Neural progenitor cell (in vitro differentiated cells): ENCODE measurements around the gene FXYD5. TPM values are rescaled to one million over a fixed set of nuclear protein-coding genes. Genes with fewer than 3 reads are reported as not detected.

Source experiments
- DNase-seq: peaks from one replicate; pipeline ENCODE4 v3.0.0-alpha.2; 2016; ENCODE audit warnings: low spot score
- H2AFZ ChIP-seq: fragments of 200-600 bp; sonication (generic); replicated peaks from 2 replicates; pipeline ENCODE4 v1.6.1; 2016; ENCODE audit warnings: antibody characterized with exemption
- H3F3A ChIP-seq: fragments of 200-600 bp; sonication (generic); 2 replicates; pipeline ENCODE4 v1.6.1; 2016; ENCODE audit warnings: antibody characterized with exemption, low read depth
- H3K27ac ChIP-seq: fragments of 200-600 bp; sonication (generic); 2 replicates; pipeline ENCODE4 v1.5.1; 2016; ENCODE audit warnings: mild to moderate bottlenecking
- H3K27me3 ChIP-seq: fragments of 200-600 bp; sonication (generic); 2 replicates; pipeline ENCODE4 v1.6.1; 2016; ENCODE audit warnings: mild to moderate bottlenecking, moderate library complexity
- H3K36me3 ChIP-seq: fragments of 200-600 bp; sonication (generic); 2 replicates; pipeline ENCODE4 v1.5.1; 2016
- H3K4me1 ChIP-seq: fragments of 200-600 bp; sonication (generic); 2 replicates; pipeline ENCODE4 v1.6.1; 2016; ENCODE audit warnings: mixed run types
- H3K4me2 ChIP-seq: fragments of 200-600 bp; sonication (generic); 2 replicates; pipeline ENCODE4 v1.6.1; 2016
- H3K4me3 ChIP-seq: fragments of 200-600 bp; sonication (generic); 2 replicates; pipeline ENCODE4 v1.5.1; 2016
- H3K79me2 ChIP-seq: fragments of 200-600 bp; sonication (generic); 2 replicates; pipeline ENCODE4 v1.6.1; 2016; ENCODE audit warnings: low read depth
- H3K9ac ChIP-seq: fragments of 200-600 bp; sonication (generic); 2 replicates; pipeline ENCODE4 v1.6.1; 2016
- H3K9me3 ChIP-seq: fragments of 200-600 bp; sonication (generic); 2 replicates; pipeline ENCODE4 v1.5.1; 2016; ENCODE audit warnings: low read depth
- H4K20me1 ChIP-seq: fragments of 200-600 bp; sonication (generic); 2 replicates; pipeline ENCODE4 v1.6.1; 2016; ENCODE audit warnings: low read depth
- H3K27ac Mint-ChIP-seq: 3 replicates; pipeline ENCODE4 v1.8.0; 2021; ENCODE audit warnings: mixed read lengths
- H3K27me3 Mint-ChIP-seq: 2 replicates; pipeline ENCODE4 v1.8.0; 2022; ENCODE audit warnings: low read depth, mild to moderate bottlenecking, inconsistent platforms, moderate library complexity, mixed read lengths; ENCODE audit not compliant: insufficient read depth
- H3K36me3 Mint-ChIP-seq: 3 replicates; pipeline ENCODE4 v1.8.0; 2021; ENCODE audit warnings: mixed read lengths
- H3K4me1 Mint-ChIP-seq: 3 replicates; pipeline ENCODE4 v1.8.0; 2021; ENCODE audit warnings: mixed read lengths
- H3K4me3 Mint-ChIP-seq: 3 replicates; pipeline ENCODE4 v1.8.0; 2021; ENCODE audit warnings: mild to moderate bottlenecking, moderate library complexity, mixed read lengths
- H3K9me3 Mint-ChIP-seq: 3 replicates; pipeline ENCODE4 v1.8.0; 2020; ENCODE audit warnings: mixed read lengths
- CTCF ChIP-seq: fragments of 200-600 bp; sonication (generic); IDR thresholded peaks from 2 replicates; pipeline ENCODE4 v1.5.1; 2017; ENCODE audit warnings: antibody characterized with exemption, mild to moderate bottlenecking
- EZH2 ChIP-seq: fragments of 200-600 bp; sonication (generic); IDR thresholded peaks from 2 replicates; pipeline ENCODE4 v1.6.1; 2017; ENCODE audit warnings: antibody characterized with exemption, mild to moderate bottlenecking, moderate library complexity
- EZH2phosphoT487 ChIP-seq: fragments of 200-600 bp; sonication (generic); IDR thresholded peaks from 2 replicates; pipeline ENCODE4 v1.6.1; 2017; ENCODE audit warnings: antibody characterized with exemption
- small RNA-seq: library from RNA; depleted of rRNA; stranded (forward); fragments of <200 nt; gene quantifications from one replicate; pipeline ENCODE3, GENCODE V24; 2015
- total RNA-seq: library from RNA; depleted of rRNA; stranded (reverse); fragments of >200 nt; gene quantifications from 2 replicates; pipeline ENCODE4 v1.2.3, GENCODE V29; 2015; ENCODE audit warnings: low replicate concordance

FXYD5 gene
- total RNA-seq, 1 donor from 2014 or later, result 7.8 TPM

- no peaks in the 10 kb centered on the region for H3K79me2 ChIP-seq
- TF ChIP-seq CTCF (no peak), EZH2 (no peak), EZH2phosphoT487 (no peak)
- no peaks in the 10 kb centered on the region for H3K36me3 ChIP-seq
- Mint-ChIP-seq H3K27me3 (peaks cover 2% of the 10 kb centered on the region), H3K36me3 (no peaks in the 10 kb centered on the region), H3K9me3 (peaks cover 7% of the 10 kb centered on the region), H3K4me1 (no peaks in the 10 kb centered on the region), H3K27ac (no peak overlapping the region), H3K4me3 (no peak overlapping the region)
- no peaks in the 10 kb centered on the region for H3K27me3 ChIP-seq
- no peaks in the 10 kb centered on the region for H3F3A ChIP-seq
- no peak overlapping the region for H3K9ac ChIP-seq
- no peaks in the 10 kb centered on the region for H3K4me1 ChIP-seq
- H3K9me3 ChIP-seq, result no peaks in the 10 kb centered on the region
- no peak for DNase-seq
- no peak overlapping the region for H2AFZ ChIP-seq
- H3K4me2 ChIP-seq, result no peak overlapping the region
- no peak overlapping the region for H3K27ac ChIP-seq
- no peak overlapping the region for H3K4me3 ChIP-seq
- H4K20me1 ChIP-seq, result no peaks in the 10 kb centered on the region
Observed at GRCh38 chr19:35217649-35217990, 63.1 kb downstream of the FXYD5 start.

GRCh38 chr19:35219008-35219407 lies 64.5 kb downstream of the FXYD5 start:
- H4K20me1 ChIP-seq, result no peaks in the 10 kb centered on the region
- H3K36me3 Mint-ChIP-seq, result no peaks in the 10 kb centered on the region
- H3K9me3 ChIP-seq, result no peaks in the 10 kb centered on the region
- H3K4me3 ChIP-seq, result no peak overlapping the region
- H3K36me3 ChIP-seq, result no peaks in the 10 kb centered on the region
- no peaks in the 10 kb centered on the region for H3K27me3 ChIP-seq
- H3K27me3 Mint-ChIP-seq, result peaks cover 4% of the 10 kb centered on the region
- no peak overlapping the region for H3K27ac ChIP-seq
- no peaks in the 10 kb centered on the region for H3F3A ChIP-seq
- no peaks in the 10 kb centered on the region for H3K79me2 ChIP-seq
- no peak overlapping the region for H2AFZ ChIP-seq
- no peak overlapping the region for H3K27ac Mint-ChIP-seq
- H3K9ac ChIP-seq, result no peak overlapping the region
- H3K9me3 Mint-ChIP-seq, result peaks cover 7% of the 10 kb centered on the region
- TF ChIP-seq EZH2 (no peak), CTCF (no peak), EZH2phosphoT487 (no peak)
- no peaks in the 10 kb centered on the region for H3K4me1 Mint-ChIP-seq
- DNase-seq, result no peak
- no peaks in the 10 kb centered on the region for H3K4me1 ChIP-seq
- no peak overlapping the region for H3K4me3 Mint-ChIP-seq
- no peak overlapping the region for H3K4me2 ChIP-seq

Small RNA genes within 50 kb of the gene (small RNA-seq; reads per million reads assigned to genes)
- gene AC020907.2, result not detected

Other genes with a start within 250 kb of the FXYD5 start
- 7.6 and 10.3 TPM in 2 replicates for gene ZNF30, start 227.8 kb upstream of the FXYD5 start, total RNA-seq
- 7.0 and 8.7 TPM in 2 replicates for gene ZNF792, start 190.5 kb upstream of the FXYD5 start, total RNA-seq
- 27.2 and 51.0 TPM in 2 replicates for gene GRAMD1A, start 154.4 kb upstream of the FXYD5 start, total RNA-seq
- gene SCN1B, start 124.3 kb upstream of the FXYD5 start, total RNA-seq, result 2.2 and 3.9 TPM in 2 replicates
- gene HPN, start 113.0 kb upstream of the FXYD5 start, total RNA-seq, result 0.30 and 2.2 TPM in 2 replicates
- gene FXYD3, start 38.9 kb upstream of the FXYD5 start, total RNA-seq, result not detected in 2 replicates
- 0.81 TPM in 1 of 2 replicates, not detected in the other for gene LGI4, start 19.7 kb upstream of the FXYD5 start, total RNA-seq
- gene FXYD1, start 15.9 kb upstream of the FXYD5 start, total RNA-seq, result 0.46 TPM in 1 of 2 replicates, not detected in the other
- gene FXYD7, start 11.5 kb upstream of the FXYD5 start, total RNA-seq, result 0.13 and 0.56 TPM in 2 replicates
- gene FAM187B, start 74.0 kb downstream of the FXYD5 start, total RNA-seq, result 0.19 TPM in 1 of 2 replicates, not detected in the other
- 27.1 and 78.4 TPM in 2 replicates for gene LSR, start 94.3 kb downstream of the FXYD5 start, total RNA-seq
- 46.8 and 88.7 TPM in 2 replicates for gene USF2, start 114.2 kb downstream of the FXYD5 start, total RNA-seq
- 0.30 TPM in 1 of 2 replicates, not detected in the other for gene HAMP, start 127.8 kb downstream of the FXYD5 start, total RNA-seq
- not detected in 2 replicates for gene MAG, start 137.4 kb downstream of the FXYD5 start, total RNA-seq
- 0.62 TPM in 1 of 2 replicates, not detected in the other for gene CD22, start 174.5 kb downstream of the FXYD5 start, total RNA-seq
- gene FFAR1, start 193.2 kb downstream of the FXYD5 start, total RNA-seq, result 0.06 TPM in 1 of 2 replicates, not detected in the other
- gene FFAR3, start 203.7 kb downstream of the FXYD5 start, total RNA-seq, result not detected in 2 replicates
- not detected in 2 replicates for gene GPR42, start 216.3 kb downstream of the FXYD5 start, total RNA-seq